GM12878 (cell line): ENCODE results near the gene MRPL16. TPM values are rescaled to one million over a fixed set of nuclear protein-coding genes. Genes with fewer than 3 reads are reported as not detected.

Source experiments
- ATAC-seq: fragments of 200-7000 bp; cut with Tn5 transposase; 3 replicates; pipeline ENCODE4 v1.9.1; 2020; ENCODE audit warnings: mild to moderate bottlenecking, moderate library complexity
- BruUV-seq: library from RNA; stranded (reverse); fragments of 400-500 nt; replicated peaks from 2 replicates; lab custom pipeline; 2021; lab: Mats Ljungman, UMichigan
- CTCF ChIA-PET: fragments of 300-600 bp; sonication (Branson Sonifier 250); formaldehyde crosslinking; extraction: SDS; loops from one replicate; lab custom pipeline; 2021; ENCODE audit warnings: inconsistent platforms; lab: Yijun Ruan, JAX
- POLR2A ChIA-PET: fragments of 350-600 bp; formaldehyde crosslinking; extraction: SDS; loops from one replicate; lab custom pipeline; 2021; ENCODE audit warnings: inconsistent platforms; lab: Charles Lee
- RAD21 ChIA-PET: fragments of 300-600 bp; sonication (Branson Sonifier 250); formaldehyde crosslinking; loops from one replicate; lab custom pipeline; 2023; ENCODE audit warnings: antibody characterized with exemption; ENCODE audit not compliant: unreplicated experiment; lab: Charles Lee
- SMC1A ChIA-PET: fragments of 300-600 bp; sonication (Branson Sonifier 250); formaldehyde crosslinking; loops from one replicate; lab custom pipeline; 2023; ENCODE audit not compliant: unreplicated experiment, uncharacterized antibody; lab: Charles Lee
- DNase-seq: peaks from one replicate; pipeline ENCODE4 v3.0.0-alpha.2; 2011; ENCODE audit warnings: low read depth, low spot score
- FAIRE-seq: peaks from 3 replicates; lab custom pipeline; 2011; peaks lifted over from hg19 to GRCh38; lab: Jason Lieb, UNC
- H2AFZ ChIP-seq: 2 replicates; pipeline ENCODE4 v1.6.0; 2011; ENCODE audit warnings: low read depth, low read length, control low read depth; ENCODE audit not compliant: control insufficient read depth
- H3K27ac ChIP-seq: 2 replicates; pipeline ENCODE4 v1.5.1; 2011; ENCODE audit warnings: control low read depth; ENCODE audit not compliant: control insufficient read depth, insufficient read depth
- H3K27me3 ChIP-seq, 2 experiments: replicated peaks in 1 of 2; 2 replicates each; pipeline versions ENCODE4 v1.6.0 to v1.6.1; 2011; ENCODE audit warnings: low read length in 1 of 2; ENCODE audit not compliant: control insufficient read depth in 2 of 2, insufficient read depth in 2 of 2
- H3K36me3 ChIP-seq, 2 experiments: 2 replicates each; pipeline ENCODE4 v1.5.1; 2011; ENCODE audit warnings: low read length in 1 of 2; ENCODE audit not compliant: control insufficient read depth in 2 of 2, insufficient read depth in 2 of 2
- H3K4me1 ChIP-seq: 2 replicates; pipeline ENCODE4 v1.6.1; 2011; ENCODE audit warnings: mild to moderate bottlenecking, low read length, moderate library complexity, mixed read lengths; ENCODE audit not compliant: control insufficient read depth, insufficient read depth
- H3K4me2 ChIP-seq: 2 replicates; pipeline ENCODE4 v1.6.0; 2011; ENCODE audit warnings: control low read depth; ENCODE audit not compliant: control insufficient read depth, insufficient read depth
- H3K4me3 ChIP-seq: fragments of 200-600 bp; sonication (generic); 2 replicates; pipeline ENCODE4 v1.5.1; 2016
- H3K79me2 ChIP-seq: 2 replicates; pipeline ENCODE4 v1.6.0; 2011; ENCODE audit warnings: low read length; ENCODE audit not compliant: control insufficient read depth, insufficient read depth
- H3K9ac ChIP-seq: 2 replicates; pipeline ENCODE4 v1.8.0; 2011; ENCODE audit warnings: low read length, control low read depth, mixed read lengths; ENCODE audit not compliant: control insufficient read depth, insufficient read depth
- H3K9me3 ChIP-seq: replicated peaks from 3 replicates; pipeline ENCODE4 v1.5.1; 2011; ENCODE audit warnings: mild to moderate bottlenecking, low read length; ENCODE audit not compliant: control insufficient read depth, insufficient read depth
- H4K20me1 ChIP-seq: 2 replicates; pipeline ENCODE4 v1.6.0; 2011; ENCODE audit not compliant: control insufficient read depth, insufficient read depth
- ATF3 ChIP-seq: IDR thresholded peaks from 2 replicates; pipeline ENCODE4 v1.6.1; 2011; ENCODE audit warnings: low read depth, mild to moderate bottlenecking, low read length, moderate library complexity, borderline replicate concordance; ENCODE audit errors: extremely low read depth
- CHD4 ChIP-seq: fragments of 200-600 bp; sonication (generic); IDR thresholded peaks from 2 replicates; pipeline ENCODE4 v1.6.1; 2016; ENCODE audit warnings: mild to moderate bottlenecking
- ESRRA ChIP-seq: IDR thresholded peaks from 2 replicates; pipeline ENCODE4 v1.6.1; 2012; ENCODE audit warnings: mild to moderate bottlenecking, low read length, improper control_type of control experiment
- ETV6 ChIP-seq, 2 experiments: fragments of 450-650 bp in 1 of 2; IDR thresholded peaks in 1 of 2; conservative IDR thresholded peaks in 1 of 2; 2 replicates each; pipeline ENCODE4 v1.6.1; 2014; ENCODE audit warnings: antibody characterized with exemption in 1 of 2, borderline replicate concordance in 1 of 2, low read depth in 1 of 2, mild to moderate bottlenecking in 1 of 2, moderate library complexity in 1 of 2
- MTA2 ChIP-seq: fragments of 450-650 bp; IDR thresholded peaks from 2 replicates; pipeline ENCODE4 v1.6.1; 2016; ENCODE audit warnings: low read depth, mild to moderate bottlenecking, moderate library complexity
- MYB ChIP-seq: fragments of 150-350 bp; IDR thresholded peaks from 2 replicates; pipeline ENCODE4 v1.6.1; 2014; ENCODE audit warnings: mild to moderate bottlenecking, low read depth, low read length, borderline replicate concordance
- RAD51 ChIP-seq: fragments of 450-650 bp; IDR thresholded peaks from 2 replicates; pipeline ENCODE4 v1.6.1; 2016; ENCODE audit warnings: moderate library complexity, mild to moderate bottlenecking, inconsistent platforms
- RBBP5 ChIP-seq: fragments of 200-600 bp; sonication (generic); conservative IDR thresholded peaks from 2 replicates; pipeline ENCODE4 v1.6.1; 2016
- REST ChIP-seq: IDR thresholded peaks from 2 replicates; pipeline ENCODE4 v1.6.1; 2012; ENCODE audit warnings: mild to moderate bottlenecking, low read depth, low read length
- SMAD5 ChIP-seq: IDR thresholded peaks from 2 replicates; pipeline ENCODE4 v1.6.1; 2016; ENCODE audit warnings: antibody characterized with exemption, low read depth
- USF1 ChIP-seq: IDR thresholded peaks from 2 replicates; pipeline ENCODE4 v1.6.1; 2011; ENCODE audit warnings: borderline replicate concordance, low read depth, mild to moderate bottlenecking, moderate library complexity, mixed read lengths, low read length; ENCODE audit not compliant: insufficient read depth; ENCODE audit errors: extremely low read length
- ZBTB40 ChIP-seq: fragments of 450-650 bp; IDR thresholded peaks from 2 replicates; pipeline ENCODE4 v1.6.1; 2016; ENCODE audit warnings: mild to moderate bottlenecking, moderate library complexity, borderline replicate concordance
- WGBS: methylation state at CpG from one replicate; pipeline ENCODE4 v1.1.6; 2016; ENCODE audit warnings: low lambda C conversion rate; ENCODE audit not compliant: insufficient replicate concordance, insufficient coverage; ENCODE audit errors: missing lambda C conversion rate; 5-methylcytosine and 5-hydroxymethylcytosine counted together
- in situ Hi-C: fragments of 300-500 bp; cut with MboI; formaldehyde crosslinking; loops from 9 replicates; pipeline ENCODE4 v1.14.3; 2018; ENCODE audit warnings: mixed read lengths
- intact Hi-C: fragments of 100-400 bp; cut with micrococcal nuclease; formaldehyde crosslinking; loops from one replicate; pipeline ENCODE4 v1.14.2; 2022; ENCODE audit not compliant: unreplicated experiment
- polyA plus RNA-seq, 11 experiments: library from polyadenylated mRNA; depleted of rRNA in 4 of 11; unstranded in 6 of 11; stranded (reverse) in 5 of 11; fragments of >200 nt; fragmentation: Nextera tagmentation in 4 of 11; fragmentation: Illumina TruSeq in 1 of 11; extraction: Ambion mirVana in 4 of 11; extraction: Trizol in 1 of 11; gene quantifications; 1 replicate in 1 of 11; 2 replicates in 10 of 11; pipeline versions ENCODE4 v1.2.1 to v1.2.3, GENCODE V29; 2011 to 2016; ENCODE audit warnings: inconsistent platforms in 2 of 11, missing spikeins in 2 of 11, low read depth in 1 of 11
- total RNA-seq, 4 experiments: library from RNA; depleted of rRNA in 3 of 4; stranded (reverse); fragments of >200 nt in 3 of 4; fragmentation: Illumina TruSeq in 1 of 4; extraction: Trizol in 1 of 4; gene quantifications; 2 replicates each; pipeline versions ENCODE4 v1.2.1 to v1.2.3, GENCODE V29; 2013 to 2021
- TF ChIP-seq, protein P1 (sequence below): IDR thresholded peaks from 2 replicates; pipeline ENCODE4 v1.6.1; 2011; ENCODE audit warnings: borderline replicate concordance, low read depth, mild to moderate bottlenecking, moderate library complexity, low read length; ENCODE audit not compliant: insufficient read depth, poor library complexity, severe bottlenecking

Gene MRPL16
- total and polyA plus RNA-seq, 10 of the 15 experiments (the other 5 are each of a cell fraction or from before 2014, with no cell fraction given) = 38.2 to 167 (median 106) TPM

DNA sequence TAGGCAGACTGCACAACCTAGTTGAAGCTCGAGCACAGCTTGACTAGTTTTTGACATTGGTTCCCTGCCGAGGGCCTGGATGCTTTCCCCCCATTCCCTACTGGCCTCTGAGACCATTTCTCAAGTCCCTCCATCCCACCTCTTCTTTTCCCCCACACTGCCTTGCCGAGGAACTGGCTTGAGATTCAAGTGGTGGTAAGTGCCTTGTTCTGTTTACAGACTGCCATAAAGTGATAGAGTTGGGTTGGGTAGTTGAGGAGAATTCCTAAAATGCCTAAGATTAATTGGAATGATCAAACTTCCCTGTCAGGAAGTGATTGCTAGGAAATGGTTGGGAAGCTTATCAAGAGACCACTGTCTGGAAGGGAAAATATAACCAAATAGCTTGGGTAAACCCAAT lies 16.2 kb downstream of the MRPL16 start:
- ATAC-seq = no peak
- H3K27me3 ChIP-seq = no peaks in the 10 kb centered on the region
- H4K20me1 ChIP-seq = no peaks in the 10 kb centered on the region
- RAD21 ChIA-PET = interaction anchor here (1.2 kb wide), 1 partner anchor 39 kb away, joined by 3 read pairs; the partner anchor contains the start of gene STX3
- H3K4me2 ChIP-seq = no peak overlapping the region
- H3K27ac ChIP-seq = no peak overlapping the region
- H3K9me3 ChIP-seq = no peaks in the 10 kb centered on the region
- DNase-seq = no peak
- H3K4me1 ChIP-seq = no peaks in the 10 kb centered on the region
- POLR2A ChIA-PET = no interaction called here
- intact Hi-C loops (no loop called here), in situ Hi-C loops (no loop called here)
- 11% methylated on average over 3 of the region's 3 CpGs for WGBS
- SMC1A ChIA-PET = interaction anchor here (0.9 to 1.2 kb wide), 2 partner anchors 10 to 11 kb away, joined by 3 read pairs; no protein-coding TSS in a partner anchor
- no peaks in the 10 kb centered on the region for H3K36me3 ChIP-seq
- no TSS peak for BruUV-seq
- CTCF ChIA-PET = interaction anchor here (1.5 to 2.8 kb wide), 2 partner anchors 40 kb away, joined by 4 to 8 read pairs; partner anchors contain the start of gene STX3
- H2AFZ ChIP-seq = no peak overlapping the region
- TF ChIP-seq ATF3 (no peak), ETV6 (conservative IDR thresholded peaks at IDR 0.05 in 1 of 2, IDR thresholded peaks at IDR 0.05 in 1 of 2; ENCODE audit: borderline replicate concordance in 1 of 2, low read depth in 1 of 2) (no peak), USF1 (no peak), SMAD5 (no peak), MTA2 (no peak), CHD4 (no peak), ESRRA (no peak), MYB (no peak), RBBP5 (no peak), REST (no peak), ZBTB40 (no peak), RAD51 (no peak)
- TF ChIP-seq, protein P1, sequence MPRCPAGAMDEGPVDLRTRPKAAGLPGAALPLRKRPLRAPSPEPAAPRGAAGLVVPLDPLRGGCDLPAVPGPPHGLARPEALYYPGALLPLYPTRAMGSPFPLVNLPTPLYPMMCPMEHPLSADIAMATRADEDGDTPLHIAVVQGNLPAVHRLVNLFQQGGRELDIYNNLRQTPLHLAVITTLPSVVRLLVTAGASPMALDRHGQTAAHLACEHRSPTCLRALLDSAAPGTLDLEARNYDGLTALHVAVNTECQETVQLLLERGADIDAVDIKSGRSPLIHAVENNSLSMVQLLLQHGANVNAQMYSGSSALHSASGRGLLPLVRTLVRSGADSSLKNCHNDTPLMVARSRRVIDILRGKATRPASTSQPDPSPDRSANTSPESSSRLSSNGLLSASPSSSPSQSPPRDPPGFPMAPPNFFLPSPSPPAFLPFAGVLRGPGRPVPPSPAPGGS = no peak
- H3K79me2 ChIP-seq = no peaks in the 10 kb centered on the region
- H3K4me3 ChIP-seq = no peak overlapping the region
- no peak overlapping the region for H3K9ac ChIP-seq
- FAIRE-seq = no peak
